ENCODE measurements around the gene TWIST1. TPM values are rescaled to one million over a fixed set of nuclear protein-coding genes. Genes with fewer than 3 reads are reported as not detected.

Gene TWIST1
- total RNA-seq, 1 experiment from 2014 or later: not detected

DNA sequence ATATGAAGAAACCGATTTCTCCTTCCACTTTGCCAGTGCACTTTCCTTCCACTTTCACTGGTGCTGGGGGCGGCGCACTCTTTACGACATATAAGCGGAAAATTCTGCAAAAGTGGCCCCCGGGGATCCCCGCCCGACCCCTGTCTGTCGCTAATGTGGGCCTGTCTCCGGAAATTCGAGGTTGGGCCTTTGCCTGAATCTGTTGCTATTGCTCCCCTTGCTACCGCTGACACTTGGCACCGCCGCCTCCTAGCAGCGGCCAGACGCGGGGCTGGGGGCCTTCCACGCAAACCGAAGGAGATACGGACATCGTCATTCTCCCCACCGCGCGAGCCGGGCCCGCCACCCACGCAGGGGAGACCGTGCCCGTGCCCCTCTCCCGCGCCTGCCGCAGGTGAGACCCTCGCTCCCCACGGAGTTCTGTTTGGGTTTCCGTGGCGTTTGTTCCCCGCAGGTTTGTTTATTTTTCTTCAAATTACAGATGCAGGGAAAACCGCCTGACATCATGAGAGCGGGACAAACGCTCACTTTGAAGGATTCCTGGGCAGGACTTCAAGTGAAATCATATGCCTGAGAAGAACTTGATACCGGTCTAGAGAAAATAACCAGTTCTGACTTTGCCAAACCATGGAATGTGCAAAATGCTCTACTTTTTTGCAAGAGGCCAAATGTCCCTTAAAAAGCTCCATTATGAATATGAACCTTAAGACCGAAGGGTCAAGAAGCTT lies 5.0 kb downstream of the TWIST1 start:
- H3K4me1 Mint-ChIP-seq: peaks cover 39 to 56% of the 10 kb centered on the region in 2 experiments
- H2AFZ ChIP-seq (ENCODE audit: low read length): no peak overlapping the region
- DNase-seq: peak; percentile 41

More for the DNA sequence above, 5.0 kb downstream of the TWIST1 start:
- no peak overlapping the region for H3K18ac ChIP-seq (ENCODE audit: insufficient read length, low read depth, low read length)
- no peak overlapping the region for H4K91ac ChIP-seq (ENCODE audit: insufficient read length, low read depth, low read length)
- H2AK5ac ChIP-seq (ENCODE audit: insufficient read length, low read length): no peak overlapping the region
- TF ChIP-seq CTCF (conservative IDR thresholded peaks at IDR 0.05): no peak
- peaks cover 95% of the 10 kb centered on the region for H3K27me3 Mint-ChIP-seq (ENCODE audit: low read depth)
- H4K8ac ChIP-seq (replicated peaks; ENCODE audit: insufficient read length, low read depth, low read length): no peak overlapping the region
- H2BK15ac ChIP-seq (ENCODE audit: low read depth, low read length): no peak overlapping the region
- no peak overlapping the region for H2BK20ac ChIP-seq (ENCODE audit: low read depth, low read length, poor library complexity, severe bottlenecking)
- no peak overlapping the region for H3K4ac ChIP-seq (ENCODE audit: low read depth, low read length)
- H3K79me2 ChIP-seq (ENCODE audit: insufficient read depth, low read length): no peaks in the 10 kb centered on the region
- no peak overlapping the region for H4K5ac ChIP-seq (ENCODE audit: insufficient read length, low read depth, low read length)
- WGBS (ENCODE audit: extremely low coverage, insufficient read length, low lambda C conversion rate): no CpG with 5 or more reads among the region's 42 CpGs
- H3K9me3 ChIP-seq (ENCODE audit: control insufficient read depth, low read depth, low read length): no peaks in the 10 kb centered on the region
- no peak overlapping the region for H2BK120ac ChIP-seq (ENCODE audit: low read depth, low read length, poor library complexity, severe bottlenecking)
- no peak overlapping the region for H3K14ac ChIP-seq (ENCODE audit: insufficient read depth, low read length)
- peaks cover 0 to 2% of the 10 kb centered on the region in 2 experiments; a peak in 1 of 5 replicates for H3K9me3 Mint-ChIP-seq
- no peak overlapping the region for H3K9ac ChIP-seq (ENCODE audit: extremely low read depth, insufficient read length, low read length)
- no peaks in the 10 kb centered on the region for H4K20me1 ChIP-seq (ENCODE audit: control insufficient read depth, insufficient read depth, insufficient read length)
- H3K36me3 Mint-ChIP-seq (ENCODE audit: insufficient read depth in 1 of 3, low read depth in 3 of 3): no peaks in the 10 kb centered on the region
- no peak overlapping the region for H2BK5ac ChIP-seq (ENCODE audit: insufficient read length, low read length)
- H3K27ac ChIP-seq (ENCODE audit: insufficient read length, low read depth, low read length): no peak overlapping the region
- H3K79me1 ChIP-seq (ENCODE audit: insufficient read depth, low read depth, low read length, poor library complexity, severe bottlenecking): no peaks in the 10 kb centered on the region
- H3K4me1 ChIP-seq (ENCODE audit: insufficient read depth, low read length): peaks cover 7% of the 10 kb centered on the region; the same call in 1 of the 2 replicates
- H3K56ac ChIP-seq (ENCODE audit: insufficient read length, low read depth, low read length): no peak overlapping the region
- H3K23me2 ChIP-seq (ENCODE audit: insufficient read length, low read depth, low read length, poor library complexity, severe bottlenecking): peaks cover 26% of the 10 kb centered on the region
- H2BK12ac ChIP-seq (ENCODE audit: insufficient read length, low read depth, low read length): no peak overlapping the region
- no peak overlapping the region for H3T11ph ChIP-seq (ENCODE audit: low read length)
- no peak overlapping the region for H3K23ac ChIP-seq (ENCODE audit: insufficient read length, low read depth, low read length)
- peak overlapping the region in 1 of 2 experiments; percentile 64; a peak in 3 of 5 replicates for H3K4me3 Mint-ChIP-seq
- no peak overlapping the region for H3K27ac Mint-ChIP-seq
- H3K27me3 ChIP-seq (ENCODE audit: insufficient read depth, low read length): peaks cover 73% of the 10 kb centered on the region
- H3K4me2 ChIP-seq (ENCODE audit: insufficient read depth, insufficient read length, low read length): peak overlapping the region; percentile 19
